HepG2 (cell line): ENCODE data around the gene SELPLG. TPM values are rescaled to one million over a fixed set of nuclear protein-coding genes. Genes with fewer than 3 reads are reported as not detected.

Experiments
- ATAC-seq: fragments of 200-7000 bp; cut with Tn5 transposase; 3 replicates; pipeline ENCODE4 v1.9.1; 2020; ENCODE audit warnings: mild to moderate bottlenecking, moderate library complexity
- BruUV-seq: library from RNA; stranded (reverse); fragments of 400-500 nt; replicated peaks from 2 replicates; lab custom pipeline; 2021; lab: Mats Ljungman, UMichigan
- CTCF ChIA-PET: fragments of 300-600 bp; formaldehyde crosslinking; extraction: SDS; loops from one replicate; lab custom pipeline; 2021; ENCODE audit warnings: low total read pairs, inconsistent platforms, low intra/inter-chr PET ratio; lab: Yijun Ruan, JAX
- POLR2A ChIA-PET: fragments of 350-600 bp; sonication (Branson Sonifier 250); formaldehyde crosslinking; loops from one replicate; lab custom pipeline; 2020; ENCODE audit warnings: antibody characterized with exemption, inconsistent platforms; lab: Yijun Ruan, JAX
- DNase-seq: peaks from one replicate; pipeline ENCODE4 v3.0.0-alpha.2; 2015; ENCODE audit warnings: low spot score
- FAIRE-seq: peaks from 3 replicates; lab custom pipeline; 2011; peaks lifted over from hg19 to GRCh38; lab: Jason Lieb, UNC
- H2AFZ ChIP-seq: one replicate; pipeline ENCODE4 v1.6.1; 2011; ENCODE audit warnings: low read length, inconsistent platforms
- H3K27ac ChIP-seq: fragments of 300-600 bp; 3 replicates; pipeline ENCODE4 v1.8.0; 2011; ENCODE audit warnings: mixed run types, mild to moderate bottlenecking, mixed read lengths, low read length, inconsistent platforms; ENCODE audit not compliant: insufficient read depth; ENCODE audit errors: extremely low read length
- H3K27me3 ChIP-seq, 2 experiments: fragments of 200-600 bp in 1 of 2; 2 replicates in 1 of 2; 3 replicates in 1 of 2; pipeline versions ENCODE4 v1.6.0 to v1.8.0; 2011; ENCODE audit warnings: low read length in 2 of 2, mild to moderate bottlenecking in 2 of 2, moderate library complexity in 2 of 2, inconsistent platforms in 1 of 2; ENCODE audit not compliant: insufficient read depth in 2 of 2, control insufficient read depth in 1 of 2
- H3K36me3 ChIP-seq, 2 experiments: fragments of 200-600 bp in 1 of 2; replicated peaks in 1 of 2; 2 replicates in 1 of 2; 3 replicates in 1 of 2; pipeline versions ENCODE4 v1.5.1 to v1.8.0; 2011; ENCODE audit warnings: low read length in 2 of 2, inconsistent platforms in 1 of 2; ENCODE audit not compliant: insufficient read depth in 2 of 2, control insufficient read depth in 1 of 2
- H3K4me1 ChIP-seq: 2 replicates; pipeline ENCODE4 v1.5.1; 2012; ENCODE audit warnings: low read length, inconsistent platforms; ENCODE audit not compliant: insufficient read depth
- H3K4me2 ChIP-seq: 2 replicates; pipeline ENCODE4 v1.6.0; 2011; ENCODE audit warnings: low read depth, low read length, inconsistent platforms
- H3K4me3 ChIP-seq, 3 experiments: fragments of 200-600 bp in 1 of 3; sonication (generic), shearing (Covaris generic) in 1 of 3; replicated peaks in 1 of 3; 2 replicates each; pipeline ENCODE4 v1.5.1; 2011 to 2016; ENCODE audit warnings: low read length in 3 of 3, inconsistent platforms in 2 of 3, low read depth in 2 of 3, mild to moderate bottlenecking in 2 of 3, control low read depth in 1 of 3, mixed read lengths in 1 of 3; ENCODE audit not compliant: insufficient read depth in 1 of 3
- H3K79me2 ChIP-seq: one replicate; pipeline ENCODE4 v1.6.1; 2011; ENCODE audit warnings: low read length, inconsistent platforms; ENCODE audit not compliant: insufficient read depth
- H3K9ac ChIP-seq: 2 replicates; pipeline ENCODE4 v1.6.0; 2011; ENCODE audit warnings: mild to moderate bottlenecking, low read depth, low read length, inconsistent platforms; ENCODE audit not compliant: insufficient read depth
- H3K9me3 ChIP-seq: 2 replicates; pipeline ENCODE4 v1.5.1; 2012; ENCODE audit warnings: mild to moderate bottlenecking, low read length
- H4K20me1 ChIP-seq: 2 replicates; pipeline ENCODE4 v1.6.0; 2011; ENCODE audit warnings: inconsistent platforms, mild to moderate bottlenecking, low read length, moderate library complexity; ENCODE audit not compliant: insufficient read depth
- BCL3 ChIP-seq: sonication (generic); formaldehyde crosslinking; IDR thresholded peaks from 2 replicates; pipeline ENCODE4 v1.5.1; 2020; ENCODE audit warnings: mild to moderate bottlenecking, missing genetic modification reagents, moderate library complexity
- CEBPB ChIP-seq: IDR thresholded peaks from 2 replicates; pipeline ENCODE4 v1.6.1; 2011; ENCODE audit warnings: low read depth, low read length, improper control_type of control experiment, borderline replicate concordance
- GLI4 ChIP-seq: sonication (generic); formaldehyde crosslinking; IDR thresholded peaks from 2 replicates; pipeline ENCODE4 v1.5.1; 2020; ENCODE audit warnings: missing genetic modification reagents, mild to moderate bottlenecking, moderate library complexity, borderline replicate concordance
- GPN1 ChIP-seq: sonication (generic); formaldehyde crosslinking; IDR thresholded peaks from 2 replicates; pipeline ENCODE4 v1.5.1; 2020; ENCODE audit warnings: missing genetic modification reagents, borderline replicate concordance
- KAT8 ChIP-seq: IDR thresholded peaks from 2 replicates; pipeline ENCODE4 v1.6.1; 2016; ENCODE audit warnings: missing genetic modification reagents, missing compliant biosample characterization
- KDM3A ChIP-seq: IDR thresholded peaks from 2 replicates; pipeline ENCODE4 v1.6.1; 2018; ENCODE audit warnings: low read depth, missing compliant biosample characterization
- MIER3 ChIP-seq: IDR thresholded peaks from 2 replicates; pipeline ENCODE4 v1.6.1; 2016; ENCODE audit warnings: missing compliant biosample characterization, borderline replicate concordance
- PAWR ChIP-seq: sonication (generic); formaldehyde crosslinking; IDR thresholded peaks from 2 replicates; pipeline ENCODE4 v1.4.0; 2020; ENCODE audit warnings: missing genetic modification reagents, mild to moderate bottlenecking, borderline replicate concordance
- PCBP2 ChIP-seq: fragments of 200-400 bp; formaldehyde crosslinking; optimal IDR thresholded peaks from 2 replicates; pipeline ENCODE3; 2018; ENCODE audit warnings: low read length, low read depth; ENCODE audit not compliant: poor library complexity, severe bottlenecking
- TCF12 ChIP-seq, 2 experiments: fragments of 450-650 bp in 1 of 2; sonication (generic) in 1 of 2; formaldehyde crosslinking in 1 of 2; IDR thresholded peaks; 2 replicates each; pipeline versions ENCODE4 v1.6.1 to v1.8.0; 2017 to 2022; ENCODE audit warnings: antibody characterized with exemption in 1 of 2, mild to moderate bottlenecking in 1 of 2, missing genetic modification reagents in 1 of 2, moderate library complexity in 1 of 2
- ZNF232 ChIP-seq: sonication (generic); formaldehyde crosslinking; IDR thresholded peaks from 2 replicates; pipeline ENCODE4 v1.4.0; 2020; ENCODE audit warnings: missing genetic modification reagents, borderline replicate concordance
- ZNF557 ChIP-seq: sonication (generic); formaldehyde crosslinking; IDR thresholded peaks from 2 replicates; pipeline ENCODE4 v1.4.0; 2020; ENCODE audit warnings: missing genetic modification reagents
- WGBS: methylation state at CpG from one replicate; pipeline ENCODE4 v1.1.6; 2017; ENCODE audit warnings: low lambda C conversion rate; 5-methylcytosine and 5-hydroxymethylcytosine counted together
- in situ Hi-C: cut with HindIII; loops from 2 replicates; pipeline ENCODE4 v1.10.0; 2017; ENCODE audit warnings: low pct_unique_long_range_greater_than_20kb; ENCODE audit not compliant: extremely low pct_ligation_motif_present
- intact Hi-C: fragments of 100-400 bp; cut with micrococcal nuclease; formaldehyde crosslinking; loops from one replicate; pipeline ENCODE4 v1.10.0; 2022; ENCODE audit not compliant: unreplicated experiment
- polyA plus RNA-seq, 8 experiments: library from polyadenylated mRNA; depleted of rRNA in 3 of 8; stranded (reverse) in 7 of 8; unstranded in 1 of 8; fragments of >200 nt; fragmentation: Illumina TruSeq in 4 of 8; extraction: Trizol in 4 of 8; gene quantifications; 2 replicates each; pipeline versions ENCODE4 v1.2.1 to v1.2.3, GENCODE V29; 2011 to 2016; ENCODE audit warnings: low read depth in 4 of 8, missing spikeins in 1 of 8, mixed read lengths in 1 of 8; ENCODE audit not compliant: insufficient read depth in 1 of 8
- total RNA-seq, 5 experiments: library from RNA; depleted of rRNA; stranded (reverse); fragments of >200 nt; fragmentation: Illumina TruSeq; extraction: Trizol; gene quantifications; 2 replicates each; pipeline ENCODE4 v1.2.3, GENCODE V29; 2016; ENCODE audit warnings: low read depth in 1 of 5
- TF ChIP-seq, protein P1 (sequence below): sonication (generic); formaldehyde crosslinking; IDR thresholded peaks from 2 replicates; pipeline ENCODE4 v1.4.0; 2020; ENCODE audit warnings: missing genetic modification reagents
- TF ChIP-seq, protein P2 (sequence below): sonication (generic); formaldehyde crosslinking; IDR thresholded peaks from 2 replicates; pipeline ENCODE4 v1.8.0; 2022; ENCODE audit warnings: missing genetic modification reagents, mild to moderate bottlenecking, borderline replicate concordance

Gene SELPLG
- total and polyA plus RNA-seq, 2 of the 13 experiments (the other 11 are each of a cell fraction or from before 2014, with no cell fraction given), result 0.12 TPM; not detected in 1

- no peak for TF ChIP-seq GPN1 (CRISPR knock-in tag)
Observed at GRCh38 chr12:108589028-108589839, 44.5 kb downstream of the SELPLG start (continued).

DNA sequence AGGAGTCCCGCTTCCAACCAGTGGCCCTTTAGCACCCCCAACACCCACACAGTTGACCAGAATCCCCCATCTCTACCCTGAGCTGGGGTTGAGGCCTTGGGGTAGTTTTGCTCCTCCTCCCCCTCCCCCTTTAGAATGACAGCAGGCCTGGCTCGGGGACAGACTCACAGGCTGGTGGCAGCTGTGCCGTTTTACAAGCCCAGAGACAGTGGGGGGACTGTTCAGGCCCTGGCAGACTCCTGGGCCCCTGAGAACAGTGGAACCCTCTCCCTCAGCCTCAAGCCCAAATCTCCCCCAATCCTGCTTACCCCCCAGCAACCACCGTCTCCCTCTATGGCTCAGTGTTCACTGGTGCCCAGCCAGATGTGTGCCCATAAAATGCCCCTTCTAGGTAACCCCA is 45.9 kb downstream of the SELPLG start:
- no peaks in the 10 kb centered on the region for H3K9me3 ChIP-seq
- no peaks in the 10 kb centered on the region for H4K20me1 ChIP-seq
- intact Hi-C loops (no loop called here), in situ Hi-C loops (no loop called here)
- CTCF ChIA-PET, result no interaction called here
- H3K27ac ChIP-seq, result no peak overlapping the region
- 19% methylated on average over 2 of the region's 4 CpGs for WGBS
- no TSS peak for BruUV-seq
- FAIRE-seq (no peak), ATAC-seq (no peak), DNase-seq (no peak)
- POLR2A ChIA-PET, result no interaction called here
- no peak for TF ChIP-seq KDM3A
- TF ChIP-seq BCL3 (CRISPR knock-in tag), result no peak
- TF ChIP-seq, protein P1, sequence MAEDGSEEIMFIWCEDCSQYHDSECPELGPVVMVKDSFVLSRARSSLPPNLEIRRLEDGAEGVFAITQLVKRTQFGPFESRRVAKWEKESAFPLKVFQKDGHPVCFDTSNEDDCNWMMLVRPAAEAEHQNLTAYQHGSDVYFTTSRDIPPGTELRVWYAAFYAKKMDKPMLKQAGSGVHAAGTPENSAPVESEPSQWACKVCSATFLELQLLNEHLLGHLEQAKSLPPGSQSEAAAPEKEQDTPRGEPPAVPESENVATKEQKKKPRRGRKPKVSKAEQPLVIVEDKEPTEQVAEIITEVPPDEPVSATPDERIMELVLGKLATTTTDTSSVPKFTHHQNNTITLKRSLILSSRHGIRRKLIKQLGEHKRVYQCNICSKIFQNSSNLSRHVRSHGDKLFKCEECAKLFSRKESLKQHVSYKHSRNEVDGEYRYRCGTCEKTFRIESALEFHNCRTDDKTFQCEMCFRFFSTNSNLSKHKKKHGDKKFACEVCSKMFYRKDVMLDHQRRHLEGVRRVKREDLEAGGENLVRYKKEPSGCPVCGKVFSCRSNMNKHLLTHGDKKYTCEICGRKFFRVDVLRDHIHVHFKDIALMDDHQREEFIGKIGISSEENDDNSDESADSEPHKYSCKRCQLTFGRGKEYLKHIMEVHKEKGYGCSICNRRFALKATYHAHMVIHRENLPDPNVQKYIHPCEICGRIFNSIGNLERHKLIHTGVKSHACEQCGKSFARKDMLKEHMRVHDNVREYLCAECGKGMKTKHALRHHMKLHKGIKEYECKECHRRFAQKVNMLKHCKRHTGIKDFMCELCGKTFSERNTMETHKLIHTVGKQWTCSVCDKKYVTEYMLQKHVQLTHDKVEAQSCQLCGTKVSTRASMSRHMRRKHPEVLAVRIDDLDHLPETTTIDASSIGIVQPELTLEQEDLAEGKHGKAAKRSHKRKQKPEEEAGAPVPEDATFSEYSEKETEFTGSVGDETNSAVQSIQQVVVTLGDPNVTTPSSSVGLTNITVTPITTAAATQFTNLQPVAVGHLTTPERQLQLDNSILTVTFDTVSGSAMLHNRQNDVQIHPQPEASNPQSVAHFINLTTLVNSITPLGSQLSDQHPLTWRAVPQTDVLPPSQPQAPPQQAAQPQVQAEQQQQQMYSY (CRISPR knock-in tag), result no peak
- TF ChIP-seq PAWR (CRISPR knock-in tag), result no peak
- TF ChIP-seq CEBPB, result no peak
- no peak for TF ChIP-seq MIER3 (CRISPR knock-in tag)
- TF ChIP-seq ZNF232 (CRISPR knock-in tag), result no peak
- TF ChIP-seq TCF12 (IDR thresholded peaks at IDR 0.05), result no peak
- no peak for TF ChIP-seq TCF12 (CRISPR knock-in tag; IDR thresholded peaks at IDR 0.05)
- TF ChIP-seq, protein P2, sequence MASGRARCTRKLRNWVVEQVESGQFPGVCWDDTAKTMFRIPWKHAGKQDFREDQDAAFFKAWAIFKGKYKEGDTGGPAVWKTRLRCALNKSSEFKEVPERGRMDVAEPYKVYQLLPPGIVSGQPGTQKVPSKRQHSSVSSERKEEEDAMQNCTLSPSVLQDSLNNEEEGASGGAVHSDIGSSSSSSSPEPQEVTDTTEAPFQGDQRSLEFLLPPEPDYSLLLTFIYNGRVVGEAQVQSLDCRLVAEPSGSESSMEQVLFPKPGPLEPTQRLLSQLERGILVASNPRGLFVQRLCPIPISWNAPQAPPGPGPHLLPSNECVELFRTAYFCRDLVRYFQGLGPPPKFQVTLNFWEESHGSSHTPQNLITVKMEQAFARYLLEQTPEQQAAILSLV, result no peak
- TF ChIP-seq ZNF557 (CRISPR knock-in tag), result no peak
- no peak for TF ChIP-seq KAT8 (CRISPR knock-in tag)
- no peak for TF ChIP-seq GLI4 (CRISPR knock-in tag)
- TF ChIP-seq PCBP2, result no peak
- H3K4me3 ChIP-seq, result no peak overlapping the region
- no peaks in the 10 kb centered on the region for H3K36me3 ChIP-seq
- H3K9ac ChIP-seq, result no peak overlapping the region
- no peak overlapping the region for H2AFZ ChIP-seq
- H3K79me2 ChIP-seq, result no peaks in the 10 kb centered on the region
- H3K4me2 ChIP-seq, result no peak overlapping the region
- peaks cover 6 to 36% of the 10 kb centered on the region in 2 experiments for H3K27me3 ChIP-seq
- no peaks in the 10 kb centered on the region for H3K4me1 ChIP-seq
